Activated T-helper 1 cell treated with anti-CD3 and anti-CD28 coated beads, Interleukin-2, amount 50 U/mL, for 16 hours (primary cell): ENCODE measurements around the gene VPS52.

Experiments
- DNase-seq, 2 donors: peaks; one replicate each; pipeline ENCODE4 v3.0.0-alpha.2; 2020; ENCODE audit warnings: low read depth in 1 of 2, low spot score in 1 of 2

Gene VPS52

DNA sequence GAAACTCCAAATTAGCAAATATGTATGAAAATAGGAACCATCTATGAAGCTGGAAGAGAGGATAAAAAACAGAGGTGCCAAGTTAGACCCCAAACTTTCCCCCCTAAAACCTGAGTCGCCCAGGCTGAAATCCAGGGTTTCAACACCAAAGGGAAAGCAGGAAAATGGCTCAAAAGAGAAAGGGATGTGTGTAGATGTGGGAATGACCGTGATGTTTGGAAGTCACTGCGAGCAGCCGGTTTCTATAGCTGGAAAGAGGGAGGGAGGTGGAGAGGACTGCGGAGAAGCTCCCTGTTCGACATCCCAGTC, 58.9 kb downstream of the VPS52 start:
- DNase-seq, result no peak

DNA sequence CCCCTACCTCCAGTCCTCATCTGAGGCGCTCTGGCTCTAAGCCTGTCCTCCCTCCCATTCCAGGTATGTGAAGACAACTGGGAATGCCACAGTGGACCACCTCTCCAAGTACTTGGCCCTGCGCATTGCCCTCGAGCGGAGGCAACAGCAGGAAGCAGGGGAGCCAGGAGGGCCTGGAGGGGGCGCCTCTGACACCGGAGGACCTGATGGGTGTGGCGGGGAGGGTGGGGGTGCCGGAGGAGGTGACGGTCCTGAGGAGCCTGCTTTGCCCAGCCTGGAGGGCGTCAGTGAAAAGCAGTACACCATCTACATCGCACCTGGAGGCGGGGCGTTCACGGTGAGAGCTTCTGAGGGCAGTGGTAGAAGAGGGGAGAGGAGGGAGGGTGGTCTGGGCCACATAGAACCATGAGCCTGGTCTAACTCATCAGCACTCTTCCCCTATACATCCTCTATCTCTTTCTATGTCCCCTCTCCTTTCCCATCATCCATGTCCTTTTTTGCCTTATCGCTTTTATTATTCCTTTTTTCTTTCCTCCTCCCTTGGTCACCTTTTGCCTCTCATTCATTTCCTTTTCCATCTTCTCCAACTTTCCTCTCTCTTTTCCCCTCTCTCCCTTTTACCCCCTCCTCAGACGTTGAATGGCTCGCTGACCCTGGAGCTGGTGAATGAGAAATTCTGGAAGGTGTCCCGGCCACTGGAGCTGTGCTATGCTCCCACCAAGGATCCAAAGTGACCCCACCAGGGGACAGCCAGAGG, 59.8 kb downstream of the VPS52 start:
- DNase-seq, result no peak

DNA sequence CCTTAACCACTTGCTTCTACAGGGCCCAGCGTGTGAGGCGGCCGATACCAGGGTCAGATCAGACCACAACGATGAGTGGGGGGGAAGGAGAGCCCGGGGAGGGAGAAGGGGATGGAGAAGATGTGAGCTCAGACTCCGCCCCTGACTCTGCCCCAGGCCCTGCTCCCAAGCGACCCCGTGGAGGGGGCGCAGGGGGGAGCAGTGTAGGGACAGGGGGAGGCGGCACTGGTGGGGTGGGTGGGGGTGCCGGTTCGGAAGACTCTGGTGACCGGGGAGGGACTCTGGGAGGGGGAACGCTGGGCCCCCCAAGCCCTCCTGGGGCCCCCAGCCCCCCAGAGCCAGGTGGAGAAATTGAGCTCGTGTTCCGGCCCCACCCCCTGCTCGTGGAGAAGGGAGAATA, 60.5 kb downstream of the VPS52 start:
- DNase-seq, result no peak

DNA sequence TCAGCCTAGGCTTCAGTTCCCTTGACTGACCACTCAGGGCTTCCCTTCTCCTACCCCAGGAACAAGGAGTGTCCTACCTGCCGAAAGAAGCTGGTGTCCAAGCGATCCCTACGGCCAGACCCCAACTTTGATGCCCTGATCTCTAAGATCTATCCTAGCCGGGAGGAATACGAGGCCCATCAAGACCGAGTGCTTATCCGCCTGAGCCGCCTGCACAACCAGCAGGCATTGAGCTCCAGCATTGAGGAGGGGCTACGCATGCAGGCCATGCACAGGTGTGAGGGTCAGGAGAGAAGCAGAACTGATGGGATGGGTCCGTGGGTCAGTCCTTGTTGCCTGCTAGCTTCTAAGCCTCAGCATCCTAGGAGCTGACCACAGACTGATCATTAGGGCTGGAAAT, 61.8 kb downstream of the VPS52 start:
- no peak for DNase-seq

DNA sequence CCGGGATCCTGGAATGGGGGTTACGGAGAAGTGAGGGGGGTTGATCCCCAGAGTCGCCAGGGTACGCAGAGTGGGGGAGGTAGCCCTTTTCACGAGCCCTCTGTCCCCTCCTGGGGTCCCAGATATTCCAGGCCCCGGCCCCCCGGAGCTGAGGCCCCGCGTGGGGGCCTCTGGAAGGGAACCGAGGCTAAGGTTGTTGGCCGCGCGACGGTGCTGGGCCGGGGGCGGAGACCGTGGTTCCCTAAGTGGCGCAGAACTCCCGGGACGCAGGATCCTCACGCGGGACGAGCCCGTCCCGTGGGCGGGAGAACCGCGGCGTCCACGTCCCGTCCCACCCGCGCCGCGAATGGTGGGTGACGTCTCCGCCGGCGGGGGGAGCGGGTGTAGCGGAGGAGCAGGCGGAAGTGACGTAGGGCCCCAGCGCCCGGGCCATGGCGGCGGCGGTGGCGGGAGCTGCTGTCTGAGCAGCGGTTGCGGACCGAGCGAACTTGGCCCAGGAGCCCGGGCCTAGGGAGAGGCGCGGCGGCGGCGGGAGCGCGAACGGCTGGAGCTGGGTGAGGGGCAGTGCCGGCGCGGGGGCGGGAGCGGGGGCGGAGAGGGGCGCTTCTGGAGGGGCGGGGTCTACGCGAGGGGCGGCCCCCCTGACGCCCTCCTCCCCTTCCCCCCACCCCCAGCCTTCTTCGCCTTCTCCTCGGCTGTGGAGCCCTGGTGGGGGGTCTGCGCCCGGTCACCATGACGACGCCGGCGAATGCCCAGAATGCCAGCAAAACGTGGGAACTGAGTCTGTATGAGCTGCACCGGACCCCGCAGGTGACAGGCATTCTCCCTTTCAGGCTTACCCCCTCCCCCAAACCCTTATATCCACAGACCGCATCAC, 63.3 kb downstream of the VPS52 start, which contains the start of gene RING1:
Gene RING1, plus strand, starts transcription at position 410 of the 877 bp plus-strand sequence. Its CDS starts 323 bp downstream, at position 733.
- peak; percentile 71 to 80 for DNase-seq

DNA sequence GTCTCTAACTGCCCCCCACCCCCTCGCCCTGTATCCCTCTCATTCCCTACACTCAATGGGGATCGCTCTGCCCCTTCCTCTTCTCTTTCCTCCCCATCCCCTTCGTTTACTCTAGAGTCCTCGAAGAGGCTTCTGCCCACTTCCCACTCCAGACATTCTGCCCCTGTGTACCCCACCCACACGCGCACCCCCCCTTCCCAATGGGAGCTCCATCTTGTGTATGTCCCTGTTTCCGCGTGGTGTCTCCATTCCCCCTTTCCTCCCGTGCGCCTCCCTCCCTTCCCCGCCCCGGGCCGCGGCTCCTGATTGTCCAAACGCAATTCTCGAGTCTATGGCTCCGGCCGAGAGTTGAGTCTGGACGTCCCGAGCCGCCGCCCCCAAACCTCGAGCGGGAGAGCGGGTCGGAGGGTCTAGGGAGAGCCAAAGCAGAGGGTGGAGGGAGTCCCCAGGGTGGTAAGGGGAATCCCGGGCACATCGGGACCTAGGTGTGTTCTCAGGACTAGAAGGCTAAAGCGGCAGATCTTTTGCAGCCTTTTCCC, 64.1 kb downstream of the VPS52 start:
- no peak for DNase-seq

DNA sequence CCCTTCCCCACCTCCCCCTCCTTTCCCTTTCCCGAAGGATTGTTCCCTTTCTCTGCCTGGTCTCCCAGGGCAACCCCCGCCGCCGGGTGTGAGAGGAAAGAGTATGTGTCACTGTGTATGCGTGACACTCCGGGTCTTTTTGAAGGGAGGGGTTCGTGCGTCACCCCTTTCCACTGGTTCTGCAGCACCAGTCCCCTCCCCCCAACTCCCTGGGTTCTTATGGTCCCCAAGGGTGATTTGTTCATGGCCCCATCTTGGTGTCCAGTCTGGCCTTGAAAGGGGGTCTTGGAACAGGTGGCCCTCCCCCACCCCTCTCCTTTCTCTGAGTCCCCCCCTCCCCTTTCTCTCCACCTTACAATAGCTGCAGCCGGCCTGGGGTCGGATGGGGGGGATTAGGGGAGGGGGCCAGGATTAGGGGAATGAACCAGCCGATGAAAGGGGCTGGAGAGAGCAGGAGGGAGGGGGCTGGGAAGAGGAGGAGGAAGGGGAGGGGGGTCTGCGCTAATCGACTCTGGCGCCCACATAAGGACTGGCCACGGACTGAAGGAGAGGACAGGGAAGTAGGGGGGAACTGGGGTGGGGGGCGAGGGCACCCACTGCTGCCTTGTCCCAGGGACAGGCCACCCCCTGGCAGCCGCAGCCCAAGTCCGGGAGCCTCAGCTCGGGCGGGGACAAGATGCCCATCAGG, 64.7 kb downstream of the VPS52 start:
- no peak for DNase-seq

DNA sequence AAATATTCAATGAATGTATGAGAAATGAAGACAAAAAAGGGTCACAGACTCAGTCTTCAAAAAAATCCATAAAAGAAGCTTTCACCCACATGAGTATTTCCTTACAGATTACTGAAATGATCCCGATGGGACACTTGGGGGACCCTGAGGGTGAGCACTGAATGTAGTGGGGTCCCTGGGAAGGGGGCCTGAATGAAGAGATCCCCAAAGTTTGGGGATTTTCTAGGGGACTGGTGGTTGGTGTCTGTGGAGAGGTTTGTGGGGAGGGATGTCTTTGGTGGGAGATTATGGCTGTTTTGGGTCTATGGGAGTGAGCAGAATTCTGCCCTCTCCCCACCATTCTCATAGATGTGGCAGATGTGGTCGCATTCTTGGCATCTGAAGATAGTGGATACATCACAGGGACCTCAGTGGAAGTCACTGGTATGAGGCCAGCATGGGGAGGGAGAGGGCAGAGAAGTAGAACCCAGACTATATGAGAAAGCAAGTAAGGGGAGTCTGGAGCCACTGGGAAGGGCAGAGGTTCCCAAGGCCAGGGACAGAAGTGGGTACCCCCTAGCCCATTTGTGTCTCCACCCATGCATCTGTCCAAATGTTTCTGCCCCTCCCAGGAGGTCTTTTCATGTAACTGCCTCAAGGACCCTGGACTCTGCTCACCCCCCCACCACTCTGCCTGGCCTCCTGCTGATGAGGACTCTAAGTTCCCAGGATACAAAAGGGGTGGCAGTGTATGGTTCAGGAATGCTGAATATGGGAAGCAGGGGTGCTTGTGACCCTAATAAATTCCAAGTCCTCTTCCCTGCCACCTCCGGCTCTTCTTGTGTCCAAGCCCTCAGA, 65.4 kb downstream of the VPS52 start:
- no peak for DNase-seq

DNA sequence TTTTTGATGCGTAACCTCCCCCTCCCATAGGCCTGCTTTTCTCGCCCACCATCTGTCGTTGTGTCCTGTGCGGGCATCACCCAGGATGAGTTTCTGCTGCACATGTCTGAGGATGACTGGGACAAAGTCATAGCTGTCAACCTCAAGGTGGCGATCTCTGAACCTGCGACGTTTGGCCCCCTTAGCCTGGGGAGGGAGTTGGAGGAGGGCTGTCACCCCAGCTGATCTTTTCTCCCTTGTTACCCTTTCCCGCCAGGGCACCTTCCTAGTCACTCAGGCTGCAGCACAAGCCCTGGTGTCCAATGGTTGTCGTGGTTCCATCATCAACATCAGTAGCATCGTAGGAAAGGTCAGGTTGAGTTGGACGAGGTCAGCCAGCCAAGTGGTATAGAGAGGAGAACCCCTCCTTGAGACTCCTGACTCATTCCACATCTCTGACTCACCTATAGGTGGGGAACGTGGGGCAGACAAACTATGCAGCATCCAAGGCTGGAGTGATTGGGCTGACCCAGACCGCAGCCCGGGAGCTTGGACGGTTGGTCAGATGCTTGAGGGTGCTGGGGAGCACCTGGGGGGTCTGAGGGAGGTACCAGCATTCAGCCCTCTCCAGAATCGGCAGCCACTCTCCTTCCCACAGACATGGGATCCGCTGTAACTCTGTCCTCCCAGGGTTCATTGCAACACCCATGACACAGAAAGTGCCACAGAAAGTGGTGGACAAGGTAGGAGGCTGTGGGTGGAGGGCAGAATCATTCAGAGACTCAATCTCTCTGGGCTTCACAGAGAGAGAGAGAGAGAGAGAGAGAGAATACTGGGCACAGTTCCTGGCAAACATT, 66.3 kb downstream of the VPS52 start:
- no peak for DNase-seq

DNA sequence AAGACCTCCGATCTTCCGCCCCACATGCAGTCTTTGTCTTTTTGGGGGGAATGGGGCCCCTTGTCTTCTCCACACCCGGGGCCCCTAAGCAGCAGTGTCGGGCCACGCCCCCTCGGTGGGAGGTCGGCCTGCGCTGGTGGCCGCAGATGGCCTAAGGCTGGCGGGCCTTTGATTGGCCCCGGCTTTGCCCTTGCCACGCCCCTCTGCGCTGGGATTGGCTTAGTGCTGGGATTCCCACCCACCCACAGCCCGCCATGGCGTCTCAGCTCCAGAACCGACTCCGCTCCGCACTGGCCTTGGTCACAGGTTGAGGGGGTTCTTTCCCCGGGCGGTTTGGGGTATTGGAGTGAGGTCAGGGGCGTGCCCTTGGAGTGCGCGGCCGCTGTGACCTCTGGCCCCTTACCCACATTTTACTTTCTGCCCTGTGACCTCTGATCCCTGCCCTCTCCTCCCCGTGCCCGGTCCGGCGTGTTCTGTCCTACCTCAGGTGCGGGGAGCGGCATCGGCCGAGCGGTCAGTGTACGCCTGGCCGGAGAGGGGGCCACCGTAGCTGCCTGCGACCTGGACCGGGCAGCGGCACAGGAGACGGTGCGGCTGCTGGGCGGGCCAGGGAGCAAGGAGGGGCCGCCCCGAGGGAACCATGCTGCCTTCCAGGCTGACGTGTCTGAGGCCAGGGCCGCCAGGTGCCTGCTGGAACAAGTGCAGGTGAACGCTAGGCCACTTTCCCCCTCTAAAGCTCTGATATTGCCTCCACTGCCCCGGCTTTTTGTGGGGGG, 67.1 kb downstream of the VPS52 start, which contains the start of gene HSD17B8:
Gene HSD17B8, plus strand, starts transcription at position 241 of the 776 bp plus-strand sequence. Its CDS starts 14 bp downstream, at position 255.
- DNase-seq, result peak; percentile 79 to 85

DNA sequence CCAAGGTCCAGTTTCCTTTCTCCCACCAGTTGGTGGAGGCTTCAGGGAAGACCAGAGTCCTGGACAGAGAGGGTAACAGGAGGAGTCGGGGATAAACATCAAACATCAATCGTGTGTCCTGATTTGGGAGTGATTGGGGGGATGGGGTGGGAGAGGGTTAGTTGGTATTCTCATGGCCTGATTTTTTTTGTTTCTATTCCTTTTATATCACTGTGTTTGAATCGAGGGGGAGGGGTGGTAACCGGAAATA, 67.6 kb downstream of the VPS52 start:
- no peak for DNase-seq

DNA sequence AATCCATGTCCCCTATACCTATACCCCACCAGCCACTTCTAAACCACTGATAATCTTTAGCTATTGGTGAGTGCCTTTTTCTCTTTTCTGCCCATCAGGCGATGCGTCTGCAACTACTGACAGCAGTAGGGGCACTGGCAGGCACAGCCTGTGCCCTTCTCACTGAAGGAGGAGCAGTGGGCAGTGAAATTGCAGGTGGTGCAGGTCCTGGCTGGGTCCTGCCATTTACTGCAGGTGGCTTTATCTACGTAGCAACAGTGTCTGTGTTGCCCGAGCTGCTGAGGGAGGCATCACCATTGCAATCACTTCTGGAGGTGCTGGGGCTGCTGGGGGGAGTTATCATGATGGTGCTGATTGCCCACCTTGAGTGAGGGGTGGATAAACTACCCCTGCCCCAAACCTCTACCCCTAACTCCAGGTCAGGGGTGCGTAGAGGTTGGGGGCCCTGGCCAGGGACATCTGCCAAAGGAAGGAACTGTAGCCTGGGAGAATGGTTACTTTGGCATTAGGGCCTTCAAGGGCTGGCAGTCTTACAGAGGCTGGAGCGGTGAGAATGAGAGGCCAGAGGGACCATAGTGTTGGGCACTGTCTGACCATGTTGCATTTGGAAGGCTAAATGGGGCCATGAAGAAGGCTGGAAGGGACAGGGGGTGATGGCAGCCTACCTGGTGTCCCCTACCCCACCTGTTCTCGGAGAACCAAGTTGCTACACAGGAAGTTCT, 68.1 kb downstream of the VPS52 start:
- no peak for DNase-seq

DNA sequence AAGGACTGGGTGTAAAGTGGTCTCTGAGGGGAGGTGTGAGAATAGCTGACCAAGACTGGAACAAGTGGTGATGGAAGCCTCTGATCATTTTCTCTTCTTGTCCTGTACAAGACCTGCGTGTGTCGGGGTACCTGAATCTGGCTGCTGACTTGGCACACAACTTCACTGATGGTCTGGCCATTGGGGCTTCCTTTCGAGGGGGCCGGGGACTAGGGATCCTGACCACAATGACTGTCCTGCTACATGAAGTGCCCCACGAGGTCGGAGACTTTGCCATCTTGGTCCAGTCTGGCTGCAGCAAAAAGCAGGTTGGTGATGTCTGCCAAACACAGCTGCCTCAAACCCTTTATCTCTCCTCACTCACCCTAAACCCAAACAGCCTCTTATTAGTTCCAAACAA, 68.9 kb downstream of the VPS52 start:
- DNase-seq, result no peak

DNA sequence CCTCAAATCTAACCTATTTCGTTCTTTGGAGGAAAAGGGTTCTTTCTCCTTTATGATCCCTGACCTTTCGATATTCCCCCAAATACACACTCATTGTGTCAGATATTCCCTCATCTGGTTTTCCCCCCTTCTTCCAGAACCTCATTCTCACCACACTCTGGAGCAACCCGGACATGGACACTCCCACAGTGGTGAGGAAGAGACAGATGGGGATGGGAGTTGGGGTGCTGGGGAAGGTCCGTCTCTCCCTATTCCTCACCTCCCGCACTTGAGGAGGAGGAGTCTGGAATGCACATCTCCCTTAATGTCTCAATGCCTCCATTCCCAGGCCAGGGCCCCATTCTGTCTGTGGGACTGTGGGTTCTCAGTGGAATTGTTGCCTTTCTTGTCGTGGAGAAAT, 69.7 kb downstream of the VPS52 start:
- DNase-seq, result no peak

DNA sequence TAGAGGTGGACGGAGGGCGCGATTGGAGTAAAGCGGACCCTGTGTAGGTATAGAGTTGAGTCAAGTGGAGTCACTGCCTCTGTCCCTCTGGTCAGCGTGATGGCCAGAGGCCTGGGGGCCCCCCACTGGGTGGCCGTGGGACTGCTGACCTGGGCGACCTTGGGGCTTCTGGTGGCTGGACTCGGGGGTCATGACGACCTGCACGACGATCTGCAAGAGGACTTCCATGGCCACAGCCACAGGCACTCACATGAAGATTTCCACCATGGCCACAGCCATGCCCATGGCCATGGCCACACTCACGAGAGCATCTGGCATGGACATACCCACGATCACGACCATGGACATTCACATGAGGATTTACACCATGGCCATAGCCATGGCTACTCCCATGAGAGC, 70.5 kb downstream of the VPS52 start:
- no peak for DNase-seq
